K562 (cell line): ENCODE data around the gene RAP1GAP2. TPM values are rescaled to one million over a fixed set of nuclear protein-coding genes. Genes with fewer than 3 reads are reported as not detected.

Experiments
- ATAC-seq: fragments of 200-7000 bp; cut with Tn5 transposase; 3 replicates; pipeline ENCODE4 v1.9.1; 2020; ENCODE audit warnings: moderate library complexity
- BruUV-seq: library from RNA; stranded (reverse); fragments of 400-500 nt; replicated peaks from 2 replicates; lab custom pipeline; 2021; lab: Mats Ljungman, UMichigan
- CTCF ChIA-PET: fragments of 300-600 bp; formaldehyde crosslinking; extraction: SDS; loops from one replicate; lab custom pipeline; 2021; ENCODE audit warnings: low intra/inter-chr PET ratio; lab: Yijun Ruan, JAX
- POLR2A ChIA-PET: fragments of 300-600, 350-650 bp; sonication (Branson Sonifier 250); formaldehyde crosslinking; extraction: SDS; loops from one replicate; lab custom pipeline; 2021; ENCODE audit warnings: antibody characterized with exemption, inconsistent platforms; lab: Yijun Ruan, JAX
- DNase-seq, 4 experiments: peaks; one replicate each; pipeline versions ENCODE4 v3.0.0 to v3.0.0-alpha.2; 2011 to 2018; ENCODE audit warnings: low spot score in 3 of 4, mixed read lengths in 3 of 4; ENCODE audit errors: extremely low read depth in 1 of 4
- FAIRE-seq: peaks from 2 replicates; lab custom pipeline; 2011; peaks lifted over from hg19 to GRCh38; lab: Jason Lieb, UNC
- H2AFZ ChIP-seq: 2 replicates; pipeline ENCODE4 v1.6.0; 2011; ENCODE audit warnings: low read depth, low read length, control low read depth, inconsistent platforms
- H3K27ac ChIP-seq: fragments of 200-600 bp; 3 replicates; pipeline ENCODE4 v1.8.0; 2011; ENCODE audit warnings: low read depth, mild to moderate bottlenecking, control low read depth, inconsistent platforms, low read length, moderate library complexity, mixed read lengths; ENCODE audit errors: extremely low read depth
- H3K27me3 ChIP-seq, 2 experiments: fragments of 300-600 bp in 1 of 2; 2 replicates in 1 of 2; 3 replicates in 1 of 2; pipeline versions ENCODE4 v1.6.0 to v1.8.0; 2011; ENCODE audit warnings: inconsistent platforms in 2 of 2, low read length in 2 of 2, mild to moderate bottlenecking in 1 of 2, mixed read lengths in 1 of 2, moderate library complexity in 1 of 2; ENCODE audit not compliant: control insufficient read depth in 2 of 2, insufficient read depth in 2 of 2
- H3K36me3 ChIP-seq: fragments of 300-600 bp; 3 replicates; pipeline ENCODE4 v1.8.0; 2011; ENCODE audit warnings: mild to moderate bottlenecking, low read length, inconsistent platforms; ENCODE audit not compliant: control insufficient read depth, insufficient read depth
- H3K4me1 ChIP-seq, 2 experiments: fragments of 200-600 bp in 1 of 2; replicated peaks in 1 of 2; 2 replicates in 1 of 2; 3 replicates in 1 of 2; pipeline versions ENCODE4 v1.5.1 to v1.8.0; 2011; ENCODE audit warnings: inconsistent platforms in 2 of 2, low read length in 2 of 2, mild to moderate bottlenecking in 1 of 2, mixed read lengths in 1 of 2, moderate library complexity in 1 of 2; ENCODE audit not compliant: control insufficient read depth in 2 of 2, insufficient read depth in 2 of 2
- H3K4me2 ChIP-seq: 2 replicates; pipeline ENCODE4 v1.6.1; 2011; ENCODE audit warnings: low read length, control low read depth, inconsistent platforms, mixed read lengths; ENCODE audit not compliant: insufficient read depth
- H3K4me3 ChIP-seq: fragments of 200-600 bp; sonication (generic), shearing (Covaris generic); 2 replicates; pipeline ENCODE4 v1.5.1; 2016; ENCODE audit warnings: control low read depth, inconsistent platforms
- H3K79me2 ChIP-seq: fragments of 200-600 bp; 3 replicates; pipeline ENCODE4 v1.8.0; 2011; ENCODE audit warnings: low read length, inconsistent platforms; ENCODE audit not compliant: control insufficient read depth, insufficient read depth
- H3K9ac ChIP-seq, 2 experiments: 2 replicates each; pipeline versions ENCODE4 v1.6.0 to v1.6.1; 2011; ENCODE audit warnings: low read depth in 2 of 2, low read length in 2 of 2, control low read depth in 1 of 2, inconsistent platforms in 1 of 2, mild to moderate bottlenecking in 1 of 2, mixed read lengths in 1 of 2; ENCODE audit not compliant: insufficient read depth in 1 of 2
- H3K9me1 ChIP-seq: one replicate; pipeline ENCODE4 v1.6.0; 2011; ENCODE audit warnings: inconsistent platforms, mild to moderate bottlenecking, low read length, moderate library complexity; ENCODE audit not compliant: control insufficient read depth, insufficient read depth
- H3K9me3 ChIP-seq: replicated peaks from 2 replicates; pipeline ENCODE4 v1.5.1; 2011; ENCODE audit warnings: low read depth, low read length, inconsistent platforms; ENCODE audit not compliant: control insufficient read depth, insufficient read depth
- H4K20me1 ChIP-seq: replicated peaks from 2 replicates; pipeline ENCODE4 v1.6.1; 2011; ENCODE audit warnings: low read length, inconsistent platforms, mixed read lengths; ENCODE audit not compliant: control insufficient read depth, insufficient read depth
- BCLAF1 ChIP-seq, 2 experiments: fragments of 450-650 bp in 1 of 2; IDR thresholded peaks; 2 replicates each; pipeline ENCODE4 v1.6.1; 2011 to 2017; ENCODE audit warnings: low read depth in 2 of 2, antibody characterized with exemption in 1 of 2, borderline replicate concordance in 1 of 2, low read length in 1 of 2, mild to moderate bottlenecking in 1 of 2, mixed read lengths in 1 of 2; ENCODE audit not compliant: control insufficient read depth in 1 of 2
- CREB3L1 ChIP-seq: fragments of 450-650 bp; IDR thresholded peaks from 2 replicates; pipeline ENCODE4 v1.6.1; 2014; ENCODE audit warnings: low read depth, mild to moderate bottlenecking, moderate library complexity, borderline replicate concordance
- MTA3 ChIP-seq: fragments of 450-650 bp; formaldehyde crosslinking; IDR thresholded peaks from 2 replicates; pipeline ENCODE4 v1.6.1; 2017; ENCODE audit warnings: mild to moderate bottlenecking, borderline replicate concordance
- MYC ChIP-seq, 2 experiments: fragments of 250-450 bp in 1 of 2; sonication (Bioruptor Pico) in 1 of 2; IDR thresholded peaks; 2 replicates each; pipeline versions ENCODE4 v1.5.1 to v1.6.1; 2012 to 2021; ENCODE audit warnings: low read depth in 2 of 2, borderline replicate concordance in 1 of 2, improper control_type of control experiment in 1 of 2, low read length in 1 of 2, mild to moderate bottlenecking in 1 of 2, moderate library complexity in 1 of 2
- POU5F1 ChIP-seq: fragments of 150-350 bp; IDR thresholded peaks from 2 replicates; pipeline ENCODE4 v1.6.1; 2014; ENCODE audit warnings: borderline replicate concordance, low read length, low read depth, mild to moderate bottlenecking; ENCODE audit not compliant: partially characterized antibody
- PPARD ChIP-seq: fragments of 250-450 bp; sonication (Bioruptor Pico); IDR thresholded peaks from 2 replicates; pipeline ENCODE4 v1.8.0; 2022; ENCODE audit warnings: inconsistent platforms, mild to moderate bottlenecking, moderate library complexity
- SNAPC5 ChIP-seq: fragments of 250-450 bp; sonication (Bioruptor Pico); IDR thresholded peaks from 2 replicates; pipeline ENCODE4 v1.8.0; 2021; ENCODE audit warnings: moderate library complexity, mild to moderate bottlenecking, inconsistent platforms
- SPI1 ChIP-seq: IDR thresholded peaks from 2 replicates; pipeline ENCODE4 v1.6.1; 2011; ENCODE audit warnings: low read depth, low read length, control low read depth, borderline replicate concordance
- ZNF12 ChIP-seq: sonication (generic); formaldehyde crosslinking; IDR thresholded peaks from 2 replicates; pipeline ENCODE4 v1.4.0; 2020; ENCODE audit warnings: mild to moderate bottlenecking, missing genetic modification reagents
- WGBS: fragments of 100-300 bp; shearing (Covaris generic); methylation state at CpG from one replicate; pipeline ENCODE4 v1.1.6; 2016; ENCODE audit warnings: low coverage, mixed read lengths; ENCODE audit not compliant: insufficient coverage; ENCODE audit errors: missing lambda C conversion rate; 5-methylcytosine and 5-hydroxymethylcytosine counted together
- in situ Hi-C: fragments of 300-500 bp; cut with MboI; formaldehyde crosslinking; loops from 4 replicates; pipeline ENCODE4 v1.15.0; 2018; ENCODE audit warnings: inconsistent platforms, mixed read lengths
- intact Hi-C: fragments of 100-400 bp; cut with micrococcal nuclease; formaldehyde crosslinking; loops from 2 replicates; pipeline ENCODE4 v1.14.2; 2022
- polyA plus RNA-seq, 8 experiments: library from polyadenylated mRNA; depleted of rRNA in 4 of 8; stranded (reverse) in 5 of 8; unstranded in 3 of 8; fragments of >200 nt; fragmentation: Nextera tagmentation in 2 of 8; fragmentation: Illumina TruSeq in 1 of 8; extraction: Ambion mirVana in 2 of 8; extraction: Trizol in 1 of 8; gene quantifications; 2 replicates each; pipeline versions ENCODE4 v1.2.1 to v1.2.3, GENCODE V29; 2011 to 2014; ENCODE audit warnings: inconsistent platforms in 1 of 8, missing spikeins in 1 of 8
- total RNA-seq, 7 experiments: library from RNA; depleted of rRNA in 6 of 7; stranded (reverse); fragments of >200 nt in 6 of 7; fragmentation: Illumina TruSeq in 2 of 7; extraction: Trizol in 2 of 7; gene quantifications; 2 replicates each; pipeline versions ENCODE4 v1.2.1 to v1.2.3, GENCODE V29; 2011 to 2021; ENCODE audit warnings: low replicate concordance in 1 of 7
- TF ChIP-seq, protein P1 (sequence below): fragments of 250-450 bp; sonication (Bioruptor Pico); IDR thresholded peaks from 2 replicates; pipeline ENCODE4 v1.5.0; 2021

Gene RAP1GAP2
- total and polyA plus RNA-seq, 9 of the 15 experiments (the other 6 are each of a cell fraction or from before 2014, with no cell fraction given), result 0.01 to 1.3 (median 0.42) TPM; not detected in 1

DNA sequence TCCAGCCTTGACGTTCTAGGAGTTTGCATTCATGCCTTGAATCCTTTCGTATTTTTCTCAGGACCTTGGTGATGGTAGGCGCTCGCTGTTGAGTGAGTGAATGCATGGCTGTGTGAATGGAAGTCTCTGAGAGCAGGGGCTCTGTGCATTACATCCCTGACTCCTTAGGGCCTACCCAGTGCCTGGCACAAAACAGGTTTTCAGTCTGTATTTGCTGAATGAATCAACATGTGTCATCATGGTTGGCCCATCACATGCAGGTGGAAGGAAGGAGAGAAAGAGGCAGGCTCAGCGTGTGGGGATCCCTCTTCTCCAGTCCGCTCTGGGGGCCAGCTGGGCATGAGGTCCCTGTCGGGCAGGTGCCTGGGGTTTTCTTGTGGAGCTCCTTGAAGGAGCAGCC is 8.7 kb downstream of the RAP1GAP2 start (continued):
- TF ChIP-seq, protein P1, sequence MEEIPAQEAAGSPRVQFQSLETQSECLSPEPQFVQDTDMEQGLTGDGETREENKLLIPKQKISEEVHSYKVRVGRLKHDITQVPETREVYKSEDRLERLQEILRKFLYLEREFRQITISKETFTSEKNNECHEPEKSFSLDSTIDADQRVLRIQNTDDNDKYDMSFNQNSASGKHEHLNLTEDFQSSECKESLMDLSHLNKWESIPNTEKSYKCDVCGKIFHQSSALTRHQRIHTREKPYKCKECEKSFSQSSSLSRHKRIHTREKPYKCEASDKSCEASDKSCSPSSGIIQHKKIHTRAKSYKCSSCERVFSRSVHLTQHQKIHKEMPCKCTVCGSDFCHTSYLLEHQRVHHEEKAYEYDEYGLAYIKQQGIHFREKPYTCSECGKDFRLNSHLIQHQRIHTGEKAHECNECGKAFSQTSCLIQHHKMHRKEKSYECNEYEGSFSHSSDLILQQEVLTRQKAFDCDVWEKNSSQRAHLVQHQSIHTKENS (CRISPR knock-in tag), result no peak
- TF ChIP-seq SNAPC5 (CRISPR knock-in tag) (no peak), MTA3 (no peak), CREB3L1 (no peak)

DNA sequence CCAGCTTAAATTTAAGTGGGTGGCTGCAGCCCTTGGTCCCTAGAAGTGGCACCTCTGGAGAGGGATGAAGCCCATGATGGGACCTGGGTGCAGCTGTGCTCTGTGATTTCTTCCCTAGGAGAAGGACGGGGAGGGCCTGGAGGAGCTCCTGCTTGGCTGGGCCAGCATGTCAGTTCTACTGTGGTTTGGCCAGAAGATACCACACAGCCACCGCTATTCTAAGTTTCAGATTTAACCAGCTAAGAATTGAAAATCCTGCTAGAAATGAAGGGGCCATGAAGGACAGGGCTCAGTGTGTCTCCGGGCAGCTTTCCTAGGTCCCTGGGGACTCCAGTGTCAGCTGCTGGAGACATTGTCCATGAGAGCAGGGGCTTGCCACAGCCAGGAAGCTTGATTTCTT is 9.7 kb downstream of the RAP1GAP2 start:
- WGBS, result 0% methylated on average over 2 of the region's 3 CpGs
- no peak for DNase-seq
- ATAC-seq, result no peak
- no peak for FAIRE-seq
- H3K27me3 ChIP-seq, result peaks cover 10 to 54% of the 10 kb centered on the region in 2 experiments
- CTCF ChIA-PET, result no interaction called here
- H3K9me3 ChIP-seq, result no peaks in the 10 kb centered on the region
- H3K9ac ChIP-seq, result no peak overlapping the region
- no peaks in the 10 kb centered on the region for H3K79me2 ChIP-seq
- no peak for TF ChIP-seq ZNF12 (CRISPR knock-in tag)
- no peak for TF ChIP-seq PPARD (CRISPR knock-in tag)
- no peak for TF ChIP-seq SPI1
- TF ChIP-seq MYC (IDR thresholded peaks at IDR 0.05; ENCODE audit: low read depth, low read length), result no peak
- no peak for TF ChIP-seq MYC (CRISPR knock-in tag; IDR thresholded peaks at IDR 0.05; ENCODE audit: borderline replicate concordance, low read depth)
- TF ChIP-seq BCLAF1 (IDR thresholded peaks at IDR 0.05; ENCODE audit: borderline replicate concordance in 1 of 2, control insufficient read depth in 1 of 2, low read depth in 2 of 2, low read length in 1 of 2), result no peak
- no peak for TF ChIP-seq POU5F1
- no peaks in the 10 kb centered on the region for H4K20me1 ChIP-seq
- no peaks in the 10 kb centered on the region for H3K36me3 ChIP-seq
- BruUV-seq, result no TSS peak
- H3K27ac ChIP-seq, result no peak overlapping the region
- peaks cover 2% of the 10 kb centered on the region for H3K9me1 ChIP-seq
- POLR2A ChIA-PET, result no interaction called here
- H2AFZ ChIP-seq, result no peak overlapping the region
- in situ Hi-C loops, result no loop called here
- no peaks in the 10 kb centered on the region for H3K4me1 ChIP-seq
- H3K4me2 ChIP-seq, result no peak overlapping the region
- no peak overlapping the region for H3K4me3 ChIP-seq
- intact Hi-C loops, result no loop called here
